Activated naive CD8-positive, alpha-beta T cell treated with anti-CD3 and anti-CD28 coated beads, Interleukin-2, amount 50 U/mL, for 24 hours (primary cell): ENCODE data around the gene MEF2D.

ENCODE experiments used
- ATAC-seq: fragments of 150-1000 bp; cut with Tn5 transposase; one replicate; pipeline ENCODE4 v1.10.0; 2021
- DNase-seq: peaks from one replicate; pipeline ENCODE4 v3.0.0; 2021
- H3K27ac Mint-ChIP-seq: one replicate; pipeline ENCODE4 v1.8.0; 2021; ENCODE audit warnings: mild to moderate bottlenecking, mixed read lengths
- H3K27me3 Mint-ChIP-seq: one replicate; pipeline ENCODE4 v1.8.0; 2021; ENCODE audit warnings: mixed read lengths
- H3K36me3 Mint-ChIP-seq: one replicate; pipeline ENCODE4 v1.8.0; 2021; ENCODE audit warnings: low read depth, mixed read lengths
- H3K4me1 Mint-ChIP-seq: one replicate; pipeline ENCODE4 v1.8.0; 2021; ENCODE audit warnings: mixed read lengths
- H3K4me3 Mint-ChIP-seq: one replicate; pipeline ENCODE4 v1.8.0; 2021; ENCODE audit warnings: mild to moderate bottlenecking, moderate library complexity, mixed read lengths
- H3K9me3 Mint-ChIP-seq: one replicate; pipeline ENCODE4 v1.8.0; 2021; ENCODE audit warnings: mixed read lengths

MEF2D gene

DNA sequence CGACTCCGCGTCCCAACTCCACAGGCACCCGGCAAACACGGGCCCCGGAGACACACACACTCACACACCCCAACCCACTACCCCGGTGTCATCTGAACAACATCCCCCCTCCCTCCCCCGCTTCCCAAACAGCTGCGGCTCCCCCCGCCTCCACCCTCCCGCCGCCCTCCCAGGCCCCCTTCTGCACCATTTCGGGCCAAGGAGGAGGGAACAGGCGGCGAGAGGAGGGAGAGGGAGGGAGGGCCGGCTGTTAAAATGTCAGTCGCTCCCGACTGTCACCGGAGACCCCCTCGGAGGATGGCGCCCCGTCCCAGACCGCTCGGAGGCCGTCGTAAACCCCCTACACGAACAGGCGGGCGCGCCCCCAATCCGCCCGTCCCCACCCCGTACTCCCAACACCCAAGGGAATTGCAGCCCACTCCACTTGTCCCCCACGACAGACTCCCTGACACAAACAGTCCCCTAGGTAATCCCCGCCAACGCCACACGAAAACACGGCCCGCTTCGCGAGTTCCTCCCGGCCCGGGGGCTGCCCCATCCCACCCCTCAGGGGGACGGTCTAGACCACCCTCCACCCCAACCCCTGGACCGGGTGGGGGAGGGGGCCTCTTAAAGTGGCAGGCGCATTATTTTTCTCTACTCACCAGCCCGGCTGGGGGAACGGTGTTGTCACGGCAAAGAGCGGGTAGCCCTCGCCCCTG is 583 bp downstream of the MEF2D start:
- peak; percentile 56 for DNase-seq
- H3K27me3 Mint-ChIP-seq, result no peaks in the 10 kb centered on the region
- H3K4me3 Mint-ChIP-seq, result peak overlapping the region; percentile 86
- H3K9me3 Mint-ChIP-seq, result no peaks in the 10 kb centered on the region
- ATAC-seq, result no peak
- H3K36me3 Mint-ChIP-seq, result peaks cover 2% of the 10 kb centered on the region
- peaks cover 80% of the 10 kb centered on the region for H3K4me1 Mint-ChIP-seq
- H3K27ac Mint-ChIP-seq, result peak overlapping the region; percentile 82

- H3K27ac Mint-ChIP-seq, result peak overlapping the region; percentile 64
- no peaks in the 10 kb centered on the region for H3K9me3 Mint-ChIP-seq
- H3K4me1 Mint-ChIP-seq, result peaks cover 80% of the 10 kb centered on the region
- ATAC-seq (no peak), DNase-seq (no peak)
- peak overlapping the region; percentile 86 for H3K4me3 Mint-ChIP-seq
- H3K36me3 Mint-ChIP-seq, result peaks cover 2% of the 10 kb centered on the region
- H3K27me3 Mint-ChIP-seq, result no peaks in the 10 kb centered on the region
These were observed 1.3 kb downstream of the MEF2D start for GRCh38 chr1:156499194-156499841.

DNA sequence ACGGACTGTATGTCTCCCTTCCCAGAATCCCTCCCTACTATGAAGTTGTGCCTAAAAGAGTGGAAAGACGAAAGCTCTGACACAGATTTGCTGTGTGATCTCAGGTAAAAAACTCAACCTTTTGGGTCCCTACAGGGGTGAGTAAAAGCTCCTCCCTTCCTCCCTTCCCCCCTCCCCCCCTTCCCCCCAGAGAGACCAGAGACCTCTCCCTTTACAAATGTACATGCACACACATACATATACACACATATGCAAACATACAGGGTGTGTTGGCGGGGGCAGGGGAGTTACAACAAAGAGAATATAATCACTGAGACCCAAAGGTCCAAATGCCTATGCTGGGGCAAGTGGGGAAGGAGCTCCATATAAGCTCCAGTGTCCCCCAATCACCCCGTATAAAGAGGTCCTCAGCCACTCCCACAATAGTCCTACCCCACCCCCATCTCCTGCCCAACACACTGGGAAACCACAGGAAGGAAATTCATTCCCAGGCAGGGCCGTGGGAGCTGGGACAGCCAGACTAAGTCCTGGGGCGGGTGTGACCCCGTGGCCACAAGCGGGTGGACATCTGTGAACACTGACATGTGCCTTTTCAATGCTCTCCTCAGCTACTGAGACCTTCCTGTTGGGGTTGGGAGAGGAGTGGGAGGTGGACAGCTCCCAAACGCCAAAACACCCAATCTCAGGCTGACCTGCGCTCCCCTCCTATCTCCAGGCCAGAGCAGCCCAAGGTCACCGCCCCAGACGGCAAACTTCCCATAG is 2.0 kb downstream of the MEF2D start:
- Mint-ChIP-seq H3K4me3 (peak overlapping the region; percentile 86), H3K4me1 (peaks cover 80% of the 10 kb centered on the region), H3K27me3 (no peaks in the 10 kb centered on the region), H3K36me3 (peaks cover 2% of the 10 kb centered on the region), H3K27ac (peak overlapping the region; percentile 64), H3K9me3 (no peaks in the 10 kb centered on the region)
- no peak for DNase-seq
- ATAC-seq, result no peak

DNA sequence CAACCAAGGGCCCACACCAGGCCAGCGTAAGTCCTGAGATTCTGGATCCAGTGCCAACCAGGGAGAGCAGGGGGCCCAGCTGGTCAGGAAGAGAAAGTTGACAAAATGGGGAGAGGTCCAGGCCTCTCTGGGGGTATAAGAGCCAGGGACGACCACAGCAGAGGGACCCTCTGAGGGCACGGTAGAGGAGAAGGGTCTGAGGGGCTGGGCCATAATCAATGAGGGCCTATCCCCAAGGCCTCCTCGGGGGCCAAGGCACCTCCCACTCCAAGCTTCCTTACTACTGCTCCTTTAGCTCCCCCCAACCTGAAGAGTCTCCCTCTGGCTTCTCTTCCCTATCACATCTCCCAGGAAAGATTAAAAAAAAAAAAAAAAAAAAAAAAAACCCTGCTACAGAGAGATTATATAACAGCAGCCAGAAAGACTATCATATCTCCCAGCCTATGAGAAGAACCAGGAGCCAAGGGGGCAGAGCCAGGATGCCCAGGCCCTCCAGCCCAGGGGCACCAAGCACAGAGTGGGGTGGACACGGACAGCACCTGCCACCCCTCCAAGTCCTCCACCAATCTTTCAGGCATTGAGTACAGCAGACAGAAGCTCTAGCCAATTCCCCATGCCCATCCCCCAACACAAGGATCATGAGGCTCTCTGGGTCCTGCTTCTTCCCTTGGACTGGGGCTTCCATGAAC is 2.7 kb downstream of the MEF2D start:
- Mint-ChIP-seq H3K9me3 (no peaks in the 10 kb centered on the region), H3K4me1 (peaks cover 80% of the 10 kb centered on the region), H3K36me3 (peaks cover 3% of the 10 kb centered on the region), H3K27me3 (no peaks in the 10 kb centered on the region), H3K4me3 (peak overlapping the region; percentile 86), H3K27ac (peak overlapping the region; percentile 46)
- no peak for ATAC-seq
- no peak for DNase-seq

DNA sequence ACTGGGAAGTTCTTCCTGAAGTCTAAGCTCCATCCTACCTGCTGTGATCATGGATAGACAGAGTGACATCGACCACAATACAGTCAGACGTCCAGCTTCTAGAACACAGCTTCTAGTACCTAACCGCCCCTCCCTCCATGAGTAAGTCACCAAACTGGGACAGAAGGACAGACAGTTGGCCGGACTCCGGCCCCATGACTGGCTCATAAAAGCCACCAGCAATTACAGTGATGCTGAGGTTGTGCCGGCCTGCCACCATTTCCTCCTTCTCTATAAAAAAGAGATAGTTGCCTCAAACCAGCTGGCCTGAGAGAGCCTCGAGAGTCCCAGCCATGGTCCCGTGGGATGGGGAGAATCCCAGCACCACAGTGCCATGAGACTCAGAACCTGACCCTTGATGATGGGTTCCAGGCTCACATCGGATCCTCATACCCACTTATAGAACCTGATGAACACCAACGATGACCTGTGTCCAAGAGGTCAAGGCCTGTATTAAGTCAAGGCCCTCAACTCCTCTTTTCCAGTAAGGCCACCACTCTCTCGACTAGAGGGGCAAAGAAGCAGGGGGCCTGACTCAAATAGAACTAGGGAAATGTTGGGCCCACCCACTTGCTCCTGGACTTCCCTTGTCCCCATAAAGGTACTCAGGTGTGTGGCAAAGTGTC is 3.4 kb downstream of the MEF2D start:
- H3K27ac Mint-ChIP-seq, result peak overlapping the region; percentile 46

DNA sequence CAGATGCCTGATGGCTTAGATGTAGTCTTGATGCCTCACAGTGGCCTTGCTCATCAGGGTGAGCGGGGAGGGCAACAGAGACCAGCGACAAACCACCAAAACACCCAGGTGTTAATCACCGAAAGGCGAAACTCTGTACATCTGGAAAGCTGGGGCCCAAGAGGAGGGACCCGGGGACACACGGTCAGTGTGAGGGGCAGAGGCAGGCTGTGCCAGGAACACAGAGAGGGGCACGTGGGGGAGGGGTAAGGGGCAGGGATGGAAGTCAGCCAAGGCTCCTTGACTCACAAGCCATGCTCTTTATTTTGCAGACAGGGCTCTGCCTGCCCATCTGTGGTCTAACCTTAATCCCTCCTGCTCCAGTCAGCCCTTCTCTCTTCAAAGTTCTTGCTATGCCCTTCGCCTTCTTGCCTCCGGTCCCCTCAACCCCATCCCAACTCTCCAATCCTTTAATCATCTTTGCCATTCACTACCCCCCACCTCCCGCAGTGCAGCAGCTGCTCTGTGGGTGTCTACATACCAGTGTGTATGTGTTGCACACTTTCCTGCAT is 4.3 kb downstream of the MEF2D start:
- Mint-ChIP-seq H3K4me1 (peaks cover 80% of the 10 kb centered on the region), H3K27me3 (no peaks in the 10 kb centered on the region), H3K4me3 (peak overlapping the region; percentile 48), H3K36me3 (peaks cover 10% of the 10 kb centered on the region), H3K27ac (peak overlapping the region; percentile 66), H3K9me3 (no peaks in the 10 kb centered on the region)
- ATAC-seq (peak; percentile 20), DNase-seq (peak; percentile 56)

More for the DNA sequence above, 3.4 kb downstream of the MEF2D start:
- Mint-ChIP-seq H3K4me1 (peaks cover 80% of the 10 kb centered on the region), H3K4me3 (peak overlapping the region; percentile 86), H3K9me3 (no peaks in the 10 kb centered on the region), H3K36me3 (peaks cover 6% of the 10 kb centered on the region), H3K27me3 (no peaks in the 10 kb centered on the region)
- DNase-seq (no peak), ATAC-seq (no peak)

GRCh38 chr1:156495401-156496140 is 5.0 kb downstream of the MEF2D start:
- Mint-ChIP-seq H3K27me3 (no peaks in the 10 kb centered on the region), H3K4me3 (no peak overlapping the region), H3K4me1 (peaks cover 87% of the 10 kb centered on the region), H3K27ac (peak overlapping the region; percentile 66), H3K9me3 (no peaks in the 10 kb centered on the region), H3K36me3 (peaks cover 12% of the 10 kb centered on the region)
- no peak for ATAC-seq
- no peak for DNase-seq

DNA sequence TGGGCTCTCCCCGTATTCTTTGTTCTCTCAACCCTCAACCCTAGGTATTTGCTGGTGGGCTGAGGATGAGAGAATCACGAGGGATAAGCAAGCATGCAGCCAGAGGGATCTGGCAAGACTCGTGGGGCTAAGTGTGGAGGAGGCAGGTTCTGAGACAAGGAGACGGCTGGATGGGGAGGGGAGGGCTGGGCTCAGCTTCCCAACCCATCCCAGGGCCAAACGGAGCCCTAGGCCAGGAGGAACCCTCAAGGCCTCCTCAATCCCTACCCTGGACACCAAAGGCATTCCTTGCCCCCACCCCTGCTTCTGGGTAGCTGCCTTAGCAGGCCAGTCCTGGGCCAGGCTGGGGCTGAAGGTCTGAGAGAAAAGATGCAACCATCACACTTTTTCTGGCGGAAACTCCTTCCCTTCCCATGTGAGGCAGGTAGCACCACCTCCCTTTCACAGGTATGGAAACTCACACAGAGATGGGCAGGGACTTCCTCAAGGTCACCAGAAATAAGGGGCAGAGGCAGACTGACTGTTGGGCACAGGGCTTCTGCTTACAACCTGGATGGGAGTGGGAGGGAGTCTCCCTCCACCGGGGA is 6.2 kb downstream of the MEF2D start:
- peaks cover 99% of the 10 kb centered on the region for H3K4me1 Mint-ChIP-seq
- H3K27ac Mint-ChIP-seq, result no peak overlapping the region
- ATAC-seq, result no peak
- H3K9me3 Mint-ChIP-seq, result no peaks in the 10 kb centered on the region
- no peak for DNase-seq
- H3K4me3 Mint-ChIP-seq, result no peak overlapping the region
- H3K27me3 Mint-ChIP-seq, result no peaks in the 10 kb centered on the region
- H3K36me3 Mint-ChIP-seq, result peaks cover 12% of the 10 kb centered on the region

GRCh38 chr1:156493742-156494141 is 6.8 kb downstream of the MEF2D start:
- ATAC-seq, result peak; percentile 21
- H3K27ac Mint-ChIP-seq, result peak overlapping the region; percentile 72

GRCh38 chr1:156493154-156493631 is 7.4 kb downstream of the MEF2D start:
- ATAC-seq (no peak), DNase-seq (no peak)
- H3K4me1 Mint-ChIP-seq, result peaks cover 100% of the 10 kb centered on the region
- H3K36me3 Mint-ChIP-seq, result peaks cover 13% of the 10 kb centered on the region
- H3K27me3 Mint-ChIP-seq, result no peaks in the 10 kb centered on the region
- H3K9me3 Mint-ChIP-seq, result no peaks in the 10 kb centered on the region
- H3K27ac Mint-ChIP-seq, result peak overlapping the region; percentile 82
- H3K4me3 Mint-ChIP-seq, result peak overlapping the region; percentile 37

More at GRCh38 chr1:156493742-156494141, 6.8 kb downstream of the MEF2D start:
- Mint-ChIP-seq H3K4me3 (no peak overlapping the region), H3K4me1 (peaks cover 100% of the 10 kb centered on the region), H3K27me3 (no peaks in the 10 kb centered on the region), H3K36me3 (peaks cover 13% of the 10 kb centered on the region), H3K9me3 (no peaks in the 10 kb centered on the region)
- DNase-seq, result no peak

DNA sequence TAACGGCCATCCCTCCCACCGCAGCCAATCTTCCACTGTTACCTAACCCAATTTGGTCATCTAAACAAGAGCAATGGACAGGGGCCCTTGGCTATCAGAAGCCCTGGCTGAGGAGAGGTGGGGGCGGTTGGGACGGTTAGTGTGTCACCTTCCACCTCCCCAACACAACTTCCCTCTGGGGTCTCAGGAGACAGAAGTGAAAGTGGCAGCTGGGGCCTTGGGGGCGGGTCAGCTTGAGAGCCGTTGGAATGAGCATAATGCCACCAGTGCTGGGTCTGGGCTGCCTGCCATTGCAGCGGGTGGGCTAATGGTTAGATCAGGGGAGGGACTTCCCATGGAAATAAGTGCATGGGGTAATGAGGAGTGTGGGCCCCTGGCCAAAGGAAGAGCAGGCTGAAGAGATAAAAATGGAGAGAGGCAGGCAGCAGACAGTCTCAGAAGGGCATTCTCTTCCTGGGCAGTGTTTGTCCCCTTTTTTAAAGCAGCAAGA is 7.9 kb downstream of the MEF2D start:
- no peaks in the 10 kb centered on the region for H3K27me3 Mint-ChIP-seq
- H3K36me3 Mint-ChIP-seq, result peaks cover 13% of the 10 kb centered on the region
- H3K4me1 Mint-ChIP-seq, result peaks cover 100% of the 10 kb centered on the region
- H3K4me3 Mint-ChIP-seq, result peak overlapping the region; percentile 37
- DNase-seq (peak; percentile 40), ATAC-seq (no peak)
- H3K27ac Mint-ChIP-seq, result peak overlapping the region; percentile 82
- H3K9me3 Mint-ChIP-seq, result no peaks in the 10 kb centered on the region

GRCh38 chr1:156492013-156492590 is 8.5 kb downstream of the MEF2D start:
- H3K4me3 Mint-ChIP-seq, result peak overlapping the region; percentile 9
- peaks cover 100% of the 10 kb centered on the region for H3K4me1 Mint-ChIP-seq
- no peaks in the 10 kb centered on the region for H3K27me3 Mint-ChIP-seq
- H3K36me3 Mint-ChIP-seq, result peaks cover 13% of the 10 kb centered on the region
- DNase-seq, result no peak
- no peaks in the 10 kb centered on the region for H3K9me3 Mint-ChIP-seq
- peak overlapping the region; percentile 82 for H3K27ac Mint-ChIP-seq
- no peak for ATAC-seq
